Activated CD8-positive, alpha-beta memory T cell treated with anti-CD3 and anti-CD28 coated beads, Interleukin-2, amount 10 ng/mL, durations not matched to agents 7 days and 5 days (primary cell): ENCODE data around the gene SLC29A2. TPM values are rescaled to one million over a fixed set of nuclear protein-coding genes. Genes with fewer than 3 reads are reported as not detected.
"Not testable (repeated sequence)": the region's sequence is repeated elsewhere in the genome, so short reads cannot be mapped to it uniquely, and the experiment has no call there.

ENCODE experiments used
- ATAC-seq: fragments of 150-1000 bp; cut with Tn5 transposase; one replicate; pipeline ENCODE4 v1.10.0; 2021; ENCODE audit warnings: moderate library complexity
- CTCF ChIA-PET: fragments of 350-600 bp; sonication (Branson Sonifier 250); formaldehyde crosslinking; loops from one replicate; lab custom pipeline; 2021; ENCODE audit warnings: antibody characterized with exemption; lab: Charles Lee
- DNase-seq: peaks from one replicate; pipeline ENCODE4 v3.0.0-alpha.2; 2020
- H3K27ac Mint-ChIP-seq: one replicate; pipeline ENCODE4 v1.8.0; 2021; ENCODE audit warnings: mild to moderate bottlenecking, mixed read lengths
- H3K27me3 Mint-ChIP-seq: one replicate; pipeline ENCODE4 v1.8.0; 2021; ENCODE audit warnings: mixed read lengths
- H3K36me3 Mint-ChIP-seq: one replicate; pipeline ENCODE4 v1.8.0; 2021; ENCODE audit warnings: mild to moderate bottlenecking, mixed read lengths
- H3K4me1 Mint-ChIP-seq: one replicate; pipeline ENCODE4 v1.8.0; 2021; ENCODE audit warnings: mixed read lengths
- H3K4me3 Mint-ChIP-seq: one replicate; pipeline ENCODE4 v1.8.0; 2021; ENCODE audit warnings: mild to moderate bottlenecking, moderate library complexity, mixed read lengths
- H3K9me3 Mint-ChIP-seq: one replicate; pipeline ENCODE4 v1.8.0; 2022; ENCODE audit warnings: low read depth, mixed read lengths
- total RNA-seq, 2 experiments: library from RNA; stranded (reverse); gene quantifications; one replicate each; pipeline ENCODE4 v1.2.3, GENCODE V29; 2021

SLC29A2 gene
- total RNA-seq, 2 experiments from 2014 or later: 7.6 to 10.1 TPM

DNA sequence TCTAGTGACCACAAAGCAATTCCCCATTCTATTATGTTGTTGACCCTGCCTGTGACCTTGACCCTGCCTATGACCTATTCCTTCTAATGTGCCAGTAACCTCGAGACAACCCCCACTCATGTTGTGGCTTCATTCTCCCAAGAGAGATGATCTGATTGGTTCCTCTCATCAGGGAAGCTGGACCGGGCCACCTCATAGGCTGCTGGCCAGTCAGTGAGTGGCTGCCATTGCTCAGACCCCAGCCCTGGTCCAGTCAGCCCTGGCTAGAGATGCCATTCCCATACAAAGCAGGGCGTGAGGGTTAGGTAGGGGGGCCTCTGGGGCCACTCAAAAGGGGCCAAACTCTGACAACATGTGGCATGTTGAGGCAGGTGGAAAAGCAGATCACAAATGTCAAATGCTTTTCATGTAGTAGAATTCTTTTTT is 11.9 kb downstream of the SLC29A2 start:
- no peak for ATAC-seq

GRCh38 chr11:66350560-66351235 is 20.9 kb downstream of the SLC29A2 start:
- CTCF ChIA-PET: interaction anchor here (0.6 to 1.4 kb wide), 4 partner anchors 13 to 57 kb away, joined by 3 to 7 read pairs (median 4); no protein-coding TSS in a partner anchor
- H3K27ac Mint-ChIP-seq: not testable (repeated sequence)

More for the DNA sequence above, 11.9 kb downstream of the SLC29A2 start:
- no peak overlapping the region for H3K4me3 Mint-ChIP-seq
- H3K27me3 Mint-ChIP-seq: no peaks in the 10 kb centered on the region
- CTCF ChIA-PET: interaction anchor here (1.5 kb wide), 1 partner anchor 27 kb away, joined by 7 read pairs; no protein-coding TSS in a partner anchor
- H3K27ac Mint-ChIP-seq: no peak overlapping the region
- H3K9me3 Mint-ChIP-seq: no peaks in the 10 kb centered on the region
- no peak for DNase-seq
- H3K4me1 Mint-ChIP-seq: no peaks in the 10 kb centered on the region
- H3K36me3 Mint-ChIP-seq: peaks cover 2% of the 10 kb centered on the region

DNA sequence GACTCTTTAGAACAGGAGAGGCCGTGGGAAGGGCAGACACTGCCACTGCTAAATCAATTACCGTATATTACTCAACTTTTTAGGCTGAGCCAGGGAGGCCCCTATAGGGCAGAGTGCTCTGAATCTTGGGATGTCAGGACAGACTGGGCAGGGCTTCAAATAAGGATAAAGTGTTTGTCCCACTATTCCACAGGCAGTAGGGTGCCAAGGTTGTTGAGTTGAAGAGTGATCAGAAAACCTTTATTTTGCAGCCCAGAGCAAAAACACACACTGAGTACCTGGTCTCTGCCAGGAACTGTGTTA is 22.5 kb downstream of the SLC29A2 start:
- H3K27ac Mint-ChIP-seq: no peak overlapping the region
- H3K27me3 Mint-ChIP-seq: no peaks in the 10 kb centered on the region
- H3K4me3 Mint-ChIP-seq: no peak overlapping the region
- H3K4me1 Mint-ChIP-seq: peaks cover 35% of the 10 kb centered on the region
- ATAC-seq: no peak
- H3K36me3 Mint-ChIP-seq: peaks cover 4% of the 10 kb centered on the region
- CTCF ChIA-PET: interaction anchor here (1.1 to 7.0 kb wide), 3 partner anchors 15 to 38 kb away, joined by 5 to 70 read pairs (median 7); no protein-coding TSS in a partner anchor
- no peaks in the 10 kb centered on the region for H3K9me3 Mint-ChIP-seq
- no peak for DNase-seq

More at GRCh38 chr11:66350560-66351235, 20.9 kb downstream of the SLC29A2 start:
- not testable (repeated sequence) for H3K9me3 Mint-ChIP-seq, H3K36me3 Mint-ChIP-seq, H3K27me3 Mint-ChIP-seq, DNase-seq, ATAC-seq, H3K4me3 Mint-ChIP-seq
- peaks cover 22% of the 10 kb centered on the region for H3K4me1 Mint-ChIP-seq

DNA sequence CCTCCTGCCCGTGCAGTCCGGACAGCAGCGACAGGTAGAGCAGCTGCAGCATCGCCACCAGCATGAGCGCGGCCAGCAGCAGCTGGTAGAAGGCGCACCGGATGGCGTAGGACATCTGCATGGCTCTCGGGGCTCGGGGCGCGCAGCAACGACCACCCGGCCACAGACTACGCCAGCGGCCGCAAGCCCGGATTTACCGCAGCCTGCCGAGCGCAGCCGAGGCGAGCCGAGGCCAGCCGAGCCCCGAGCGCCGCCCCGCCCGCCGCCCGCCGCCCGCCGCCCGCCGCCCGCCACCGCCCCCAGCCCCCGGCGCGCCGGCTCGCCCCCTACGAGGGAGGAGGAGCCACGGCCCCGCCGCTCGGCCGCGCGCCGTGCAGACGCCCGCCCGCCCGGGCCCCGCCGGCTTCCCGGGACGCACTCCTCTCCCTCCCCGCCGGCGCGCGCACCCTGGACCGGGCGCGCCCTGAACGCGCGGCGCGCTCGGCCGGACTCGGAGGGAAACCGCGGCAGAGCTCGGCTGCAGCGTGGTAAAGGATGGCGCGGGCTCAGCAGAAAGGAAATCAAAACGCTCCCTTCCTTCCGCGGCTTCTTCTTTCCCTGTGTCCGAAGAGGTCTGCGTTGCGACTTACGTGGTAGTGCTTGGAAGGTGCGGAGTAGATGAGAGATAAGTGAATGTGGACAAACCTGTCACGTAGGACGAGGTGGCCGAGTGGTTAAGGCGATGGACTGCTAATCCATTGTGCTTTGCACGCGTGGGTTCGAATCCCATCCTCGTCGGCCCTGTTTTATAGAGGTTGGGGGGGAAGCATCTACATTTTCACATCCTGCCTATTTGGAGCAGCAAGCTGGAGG is 23.9 kb downstream of the SLC29A2 start, which contains the start of gene B4GAT1:
Gene B4GAT1, minus strand, starts transcription at position 205 of the 852 bp plus-strand sequence. Its CDS starts 84 bp downstream, at position 121.
- H3K4me3 Mint-ChIP-seq: peak within 1 kb of the TSS; percentile 85
- DNase-seq (peak; percentile 94), ATAC-seq (peak; percentile 57)
- no peaks in the 10 kb centered on the region for H3K27me3 Mint-ChIP-seq
- peaks cover 2% of the 10 kb centered on the region for H3K36me3 Mint-ChIP-seq
- CTCF ChIA-PET: interaction anchor here (1.4 to 7.0 kb wide), 9 partner anchors 13 to 50 kb away, joined by 3 to 72 read pairs (median 5); partner anchors contain the start of gene SLC29A2
- H3K27ac Mint-ChIP-seq: peak within 1 kb of the TSS; percentile 93
- H3K9me3 Mint-ChIP-seq: no peaks in the 10 kb centered on the region
- peaks cover 49% of the 10 kb centered on the region for H3K4me1 Mint-ChIP-seq

DNA sequence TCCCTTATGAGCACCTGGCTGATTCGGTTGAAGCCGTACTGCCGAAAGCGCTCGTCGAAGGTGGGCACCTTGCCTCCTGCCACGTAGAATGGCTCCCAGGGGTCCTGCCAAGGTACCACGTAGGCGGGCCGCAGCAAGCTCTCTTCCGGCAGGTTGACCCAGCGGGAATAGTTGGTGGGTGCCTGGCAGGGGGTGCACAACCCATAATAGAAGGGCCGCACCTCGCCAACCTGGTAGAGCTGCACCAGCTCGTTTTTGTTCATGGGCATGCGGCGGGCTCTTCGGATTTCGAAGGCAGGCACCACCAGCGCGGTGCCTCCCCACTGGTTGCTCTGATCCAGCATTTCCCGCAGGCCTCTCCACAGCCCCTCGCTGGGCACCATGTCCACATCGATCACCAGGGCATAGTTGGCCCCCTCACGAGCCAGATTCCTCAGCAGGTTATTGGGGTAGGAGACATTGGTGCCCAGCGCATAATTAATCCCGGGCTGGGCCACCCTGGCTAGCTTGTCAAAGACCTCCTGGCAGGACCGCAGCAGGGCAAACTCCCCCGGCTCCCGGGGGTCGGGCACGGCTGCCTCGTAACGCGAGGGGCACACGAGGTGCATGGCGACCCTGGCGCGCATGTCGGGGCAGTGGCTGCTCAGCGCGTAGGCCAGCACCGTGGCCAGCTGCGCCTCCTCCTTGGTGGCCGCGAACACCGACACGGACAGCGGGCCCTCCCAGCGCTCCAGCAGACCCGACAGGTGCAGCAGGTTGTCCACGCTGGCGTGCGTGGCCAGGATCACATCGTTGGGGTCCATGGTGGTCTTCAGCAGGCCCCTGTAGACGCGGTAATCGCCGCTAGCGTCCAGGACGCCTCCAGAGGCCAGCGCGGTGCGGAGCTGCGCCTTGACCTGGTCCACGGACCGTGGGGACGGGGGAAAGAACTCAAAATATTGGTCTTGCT is 24.8 kb downstream of the SLC29A2 start:
- no peak for DNase-seq
- CTCF ChIA-PET: interaction anchor here (0.6 to 7.0 kb wide), 13 partner anchors 12 to 296 kb away, joined by 3 to 72 read pairs (median 5); partner anchors contain the start of gene SLC29A2
- peaks cover 3% of the 10 kb centered on the region for H3K36me3 Mint-ChIP-seq
- ATAC-seq: no peak
- H3K27me3 Mint-ChIP-seq: no peaks in the 10 kb centered on the region
- H3K9me3 Mint-ChIP-seq: no peaks in the 10 kb centered on the region
- H3K27ac Mint-ChIP-seq: peak overlapping the region; percentile 95
- H3K4me1 Mint-ChIP-seq: peaks cover 47% of the 10 kb centered on the region
- H3K4me3 Mint-ChIP-seq: peak overlapping the region; percentile 77

DNA sequence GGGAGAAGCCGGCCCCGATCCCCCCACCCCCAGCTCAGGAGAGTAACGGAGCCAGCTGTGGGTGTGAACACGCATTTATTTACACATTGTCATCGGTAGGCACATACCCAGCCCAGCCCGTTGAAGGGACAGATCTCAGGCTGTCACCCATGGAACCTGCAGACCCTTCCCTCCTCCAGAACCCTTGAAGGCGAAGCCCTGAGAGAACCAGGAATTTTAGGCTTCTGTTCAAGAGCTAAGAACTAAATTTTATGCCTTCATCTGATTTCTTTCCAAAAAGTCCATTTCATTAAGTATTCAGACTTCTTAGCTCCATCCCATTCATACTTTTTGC is 26.3 kb downstream of the SLC29A2 start:
- H3K4me3 Mint-ChIP-seq: peak overlapping the region; percentile 95
- H3K4me1 Mint-ChIP-seq: peaks cover 47% of the 10 kb centered on the region
- DNase-seq: no peak
- no peak for ATAC-seq
- H3K36me3 Mint-ChIP-seq: peaks cover 10% of the 10 kb centered on the region
- peak overlapping the region; percentile 95 for H3K27ac Mint-ChIP-seq
- CTCF ChIA-PET: interaction anchor here (1.6 to 7.0 kb wide), 7 partner anchors 10 to 62 kb away, joined by 5 to 72 read pairs (median 9); partner anchors contain the start of gene RIN1
- no peaks in the 10 kb centered on the region for H3K9me3 Mint-ChIP-seq
- no peaks in the 10 kb centered on the region for H3K27me3 Mint-ChIP-seq

GRCh38 chr11:66344550-66345315 is 26.8 kb downstream of the SLC29A2 start, which contains the start of gene BRMS1:
BRMS1 (minus strand) TSS chr11:66345104; CDS start chr11:66342234, 2,870 bp downstream.
- CTCF ChIA-PET: interaction anchor here (1.1 to 7.0 kb wide), 8 partner anchors 10 to 62 kb away, joined by 3 to 72 read pairs (median 7); partner anchors contain the start of gene RIN1
- H3K27ac Mint-ChIP-seq: peak within 1 kb of the TSS; percentile 95
- H3K36me3 Mint-ChIP-seq: peaks cover 10% of the 10 kb centered on the region
- no peaks in the 10 kb centered on the region for H3K9me3 Mint-ChIP-seq
- H3K4me1 Mint-ChIP-seq: peaks cover 47% of the 10 kb centered on the region
- ATAC-seq (peak; percentile 81), DNase-seq (peak; percentile 99)
- H3K27me3 Mint-ChIP-seq: no peaks in the 10 kb centered on the region
- H3K4me3 Mint-ChIP-seq: peak within 1 kb of the TSS; percentile 95

DNA sequence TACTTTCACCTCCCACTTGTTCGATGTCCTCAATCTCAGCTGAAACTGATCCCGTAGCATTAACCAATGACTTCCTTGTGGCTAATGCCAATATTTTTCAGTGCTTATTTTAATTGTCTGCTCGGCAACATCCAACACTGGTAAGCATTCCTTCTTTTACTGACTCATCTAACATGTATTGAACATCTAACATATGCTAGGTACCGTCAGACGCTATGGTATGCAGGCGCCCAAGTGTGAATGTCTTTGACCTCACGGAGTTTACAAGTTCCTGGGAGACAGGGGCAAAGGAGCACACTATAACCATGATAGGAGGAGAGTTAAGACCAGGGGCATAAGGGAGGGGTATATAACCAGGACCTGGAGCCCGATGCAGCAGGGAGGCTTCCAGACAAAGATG is 28.4 kb downstream of the SLC29A2 start:
- H3K9me3 Mint-ChIP-seq: no peaks in the 10 kb centered on the region
- CTCF ChIA-PET: interaction anchor here (1.2 to 7.0 kb wide), 8 partner anchors 8 to 563 kb away, joined by 3 to 72 read pairs (median 4); partner anchors contain the start of gene RIN1
- H3K27ac Mint-ChIP-seq: peak overlapping the region; percentile 13
- peaks cover 15% of the 10 kb centered on the region for H3K36me3 Mint-ChIP-seq
- no peaks in the 10 kb centered on the region for H3K27me3 Mint-ChIP-seq
- peaks cover 51% of the 10 kb centered on the region for H3K4me1 Mint-ChIP-seq
- ATAC-seq: no peak
- no peak for DNase-seq
- peak overlapping the region; percentile 95 for H3K4me3 Mint-ChIP-seq

- peaks cover 25% of the 10 kb centered on the region for H3K36me3 Mint-ChIP-seq
- DNase-seq: no peak
Observed at GRCh38 chr11:66341502-66342126, 29.9 kb downstream of the SLC29A2 start.

DNA sequence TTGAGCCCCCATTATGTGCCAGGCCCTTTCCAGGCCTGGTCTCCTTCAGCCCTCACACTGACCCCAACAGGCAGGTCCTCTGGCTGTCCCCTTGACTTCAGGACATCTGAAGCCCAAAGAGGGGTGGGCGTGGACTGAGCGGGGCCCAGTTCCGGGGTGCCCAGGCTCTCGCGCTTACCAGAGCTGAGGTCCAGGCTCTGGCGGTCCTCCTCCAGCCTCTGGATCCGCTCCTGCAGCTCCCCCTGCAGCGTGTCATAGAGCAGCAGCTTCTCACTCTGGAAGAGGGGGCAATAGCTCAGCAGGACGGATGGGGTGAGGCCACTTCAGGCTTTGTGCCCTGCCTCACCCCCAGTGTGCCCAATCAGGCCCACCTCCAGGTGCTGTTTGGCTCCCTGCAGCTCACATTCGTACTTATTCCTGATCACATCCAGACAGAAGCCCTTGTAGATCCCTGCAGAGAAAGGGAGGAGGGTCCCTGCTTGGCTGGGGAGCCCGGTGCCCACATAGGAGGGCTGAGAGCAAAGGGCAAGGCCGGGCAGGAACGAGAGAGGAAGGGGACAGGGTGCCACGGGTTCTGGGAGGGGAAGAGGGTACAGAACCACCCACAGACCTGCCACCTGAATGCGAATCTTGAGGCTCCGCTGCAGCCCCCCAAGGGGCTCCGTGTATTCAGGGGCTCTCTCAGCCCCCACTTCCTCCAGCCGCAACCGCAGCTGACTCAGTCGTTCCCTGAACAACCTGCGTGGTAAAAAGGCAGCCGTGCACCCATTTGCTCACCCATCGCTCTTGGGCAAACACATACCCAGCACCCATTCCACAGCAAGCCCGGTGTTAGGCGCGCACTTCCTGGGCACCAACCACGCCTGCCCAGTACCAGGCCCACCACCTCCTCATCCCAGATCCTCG is 30.7 kb downstream of the SLC29A2 start:
- no peak overlapping the region for H3K4me3 Mint-ChIP-seq
- peaks cover 61% of the 10 kb centered on the region for H3K4me1 Mint-ChIP-seq
- CTCF ChIA-PET: interaction anchor here (4.2 kb wide), 1 partner anchor 29 kb away, joined by 26 read pairs; no protein-coding TSS in a partner anchor
- H3K9me3 Mint-ChIP-seq: no peaks in the 10 kb centered on the region
- no peak for ATAC-seq
- H3K36me3 Mint-ChIP-seq: peaks cover 26% of the 10 kb centered on the region
- H3K27ac Mint-ChIP-seq: no peak overlapping the region
- no peaks in the 10 kb centered on the region for H3K27me3 Mint-ChIP-seq
- DNase-seq: no peak

More at GRCh38 chr11:66341502-66342126, 29.9 kb downstream of the SLC29A2 start:
- Mint-ChIP-seq H3K4me1 (peaks cover 60% of the 10 kb centered on the region), H3K27me3 (no peaks in the 10 kb centered on the region), H3K4me3 (no peak overlapping the region), H3K9me3 (no peaks in the 10 kb centered on the region), H3K27ac (no peak overlapping the region)
- CTCF ChIA-PET: interaction anchor here (4.2 to 6.9 kb wide), 2 partner anchors 29 kb away, joined by 26 to 72 read pairs; no protein-coding TSS in a partner anchor
- no peak for ATAC-seq
